Measurements from ENCODE around the gene TSPAN13.
A peak's percentile ranks its signal among the peaks of the same experiment; 100 is the strongest.

The TSPAN13 gene

DNA sequence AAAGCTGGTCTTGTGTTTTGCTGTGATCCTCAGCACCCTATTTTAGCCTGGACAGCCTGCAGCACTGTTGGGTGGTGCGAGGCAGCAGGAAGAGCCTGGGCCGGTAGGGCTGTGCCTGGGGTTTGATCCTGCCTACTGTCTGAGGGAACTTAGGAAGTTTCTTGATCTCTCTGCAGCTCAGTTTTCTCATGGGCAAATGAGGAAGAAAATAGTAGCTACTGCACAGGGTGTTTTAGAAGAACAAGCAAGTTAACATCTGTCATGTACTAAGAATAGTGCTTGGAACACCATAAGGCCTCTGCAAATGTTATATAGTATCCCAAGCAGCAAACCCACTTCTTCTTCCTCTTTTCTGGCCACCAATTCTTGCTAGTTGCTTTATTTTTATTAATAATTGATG, 63.3 kb downstream of the TSPAN13 start:
- DNase-seq = peak; percentile 21

DNA sequence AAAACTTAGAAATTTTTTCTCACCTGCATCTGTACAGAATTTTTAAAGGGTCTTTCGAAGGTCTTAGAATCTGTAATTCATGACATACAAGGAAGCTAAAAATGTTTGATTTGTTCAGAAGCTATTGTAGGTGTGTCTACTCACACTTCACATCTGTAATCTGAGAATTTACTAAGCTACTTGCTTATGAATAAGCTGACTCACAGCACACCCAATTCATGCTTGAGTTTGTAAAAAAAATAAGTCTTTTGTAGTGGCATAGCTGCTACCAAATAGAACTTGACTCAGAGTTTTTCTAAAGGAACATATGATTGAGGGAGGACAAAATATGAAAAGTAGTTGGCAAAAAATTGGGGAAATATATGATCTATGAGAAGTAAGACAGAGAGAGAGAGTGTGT, 64.0 kb downstream of the TSPAN13 start:
- DNase-seq = no peak

DNA sequence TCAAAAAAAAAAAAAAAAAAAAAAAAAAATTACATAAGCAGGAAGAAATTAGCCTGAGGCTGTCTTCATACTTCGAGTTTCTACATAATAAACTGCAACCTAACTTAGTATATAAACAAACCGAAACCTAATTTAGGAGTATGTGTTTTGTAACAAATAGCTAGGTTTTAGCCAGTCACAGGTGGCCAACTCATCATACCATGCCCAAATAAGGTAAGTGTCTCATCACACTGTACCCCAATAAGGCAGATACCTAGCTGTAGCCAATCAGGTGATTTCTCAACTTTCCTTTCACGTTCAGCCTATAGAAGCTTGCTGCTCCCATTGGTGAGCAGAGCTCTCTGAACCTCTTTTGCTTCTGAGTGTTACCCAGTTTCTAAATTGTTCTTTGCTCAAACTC, 65.2 kb downstream of the TSPAN13 start:
- DNase-seq = no peak

DNA sequence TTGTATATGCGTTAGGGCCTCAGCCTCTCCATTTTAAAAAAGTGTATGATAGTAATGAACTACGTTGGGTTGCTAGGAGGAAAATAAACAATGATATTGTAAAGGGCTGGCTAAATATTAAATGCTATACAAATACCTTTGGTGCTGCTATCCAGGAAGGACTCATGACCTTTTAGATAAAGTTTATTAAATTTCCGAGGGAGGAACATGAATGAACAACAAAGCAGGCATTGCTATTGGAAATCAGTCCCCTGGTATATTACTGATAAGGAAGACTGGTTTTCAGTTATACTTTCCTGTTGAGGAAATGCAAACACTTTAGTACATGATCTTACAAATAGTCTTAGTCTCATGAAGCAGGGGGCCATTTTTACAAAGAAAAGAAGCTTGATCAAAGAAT, 68.5 kb downstream of the TSPAN13 start:
- no peak for DNase-seq

DNA sequence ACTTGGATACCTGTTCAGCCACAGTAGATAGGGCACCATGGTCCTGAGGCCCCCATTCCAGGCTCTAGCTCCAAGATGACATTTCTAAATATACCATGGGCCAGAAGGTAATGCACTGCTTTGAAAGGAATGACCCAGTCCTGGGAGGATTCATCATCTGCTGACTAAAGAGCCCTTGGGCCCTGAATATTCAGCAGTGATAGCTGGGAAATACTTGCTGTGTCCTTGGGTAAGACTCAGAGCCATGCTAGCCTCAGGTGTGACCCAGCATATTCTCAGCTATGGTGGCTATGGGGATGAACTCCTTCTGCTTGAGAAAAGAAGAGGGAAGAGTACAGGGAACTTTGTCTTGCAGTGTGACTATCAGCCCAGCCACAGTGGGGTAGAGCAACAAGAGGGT, 72.5 kb downstream of the TSPAN13 start:
- no peak for DNase-seq

DNA sequence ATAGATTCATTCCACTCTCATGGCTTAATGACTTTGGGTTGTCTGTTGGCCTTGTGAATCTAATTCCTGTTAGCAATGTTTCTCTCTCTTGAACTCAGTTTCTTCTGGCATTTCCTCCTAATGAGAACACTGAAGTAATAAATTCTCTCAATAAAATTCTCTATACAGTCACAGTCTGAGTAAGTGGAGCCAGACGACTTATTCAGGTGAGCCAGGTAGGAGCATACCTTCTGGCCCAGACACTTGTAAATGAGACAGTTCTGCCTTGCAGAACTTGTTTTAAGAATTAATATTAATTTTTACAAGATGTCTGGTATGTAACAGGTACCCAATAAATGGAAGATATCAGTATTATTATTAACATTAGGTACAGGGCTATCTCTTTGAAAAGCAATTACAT, 79.8 kb downstream of the TSPAN13 start:
- DNase-seq = no peak

All from hematopoietic multipotent progenitor cell treated with erythropoietin and hydrocortisone succinate and interleukin-3 and kit ligand, for 6 days (in vitro differentiated cells).